Measurements from ENCODE around the gene EIF2AK2.

GRCh38 chr2:37125416-37125815, 31.4 kb downstream of the EIF2AK2 start:
- TF ChIP-seq ZFP30 (CRISPR knock-in tag; IDR thresholded peaks at IDR 0.05) (no peak), GLIS3 (CRISPR knock-in tag; IDR thresholded peaks at IDR 0.05) (no peak), TSHZ2 (CRISPR knock-in tag; IDR thresholded peaks at IDR 0.05) (no peak), PATZ1 (CRISPR knock-in tag; IDR thresholded peaks at IDR 0.05; ENCODE audit: borderline replicate concordance) (no peak), ISL1 (CRISPR knock-in tag; IDR thresholded peaks at IDR 0.05) (no peak)
